ENCODE data around the gene B9D1. TPM values are rescaled to one million over a fixed set of nuclear protein-coding genes. Genes with fewer than 3 reads are reported as not detected.

Gene B9D1
- total and polyA plus RNA-seq, 9 of the 15 experiments (the other 6 are each of a cell fraction or from before 2014, with no cell fraction given), result 8.9 to 28.0 (median 17.9) TPM

DNA sequence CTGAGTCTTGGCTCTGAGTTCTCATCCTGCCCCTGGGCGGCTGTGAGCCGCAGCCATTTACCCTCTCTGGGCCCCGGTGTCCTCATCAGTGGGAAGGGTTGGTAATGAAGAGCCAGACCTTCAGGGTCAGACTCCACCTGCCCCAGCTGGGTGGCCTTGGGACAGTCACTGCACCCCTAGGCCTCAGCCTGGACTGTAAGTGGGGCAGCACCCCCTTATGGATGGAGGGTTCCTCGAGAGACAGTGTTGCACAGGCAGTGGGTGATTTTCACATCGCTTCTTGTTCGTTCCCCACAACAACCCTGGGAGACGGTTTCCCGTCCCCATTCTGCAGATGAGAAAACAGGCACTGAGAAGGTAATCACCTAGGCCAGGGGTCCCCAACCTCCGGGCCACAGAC lies 60.5 kb downstream of the B9D1 start:
- H2AFZ ChIP-seq (ENCODE audit: low read depth, low read length), result no peak overlapping the region
- no peak overlapping the region for H3K27ac ChIP-seq (ENCODE audit: extremely low read depth, low read depth, low read length)
- no peaks in the 10 kb centered on the region for H3K27me3 ChIP-seq (ENCODE audit: control insufficient read depth in 2 of 2, insufficient read depth in 2 of 2, low read length in 2 of 2)
- peaks cover 7% of the 10 kb centered on the region for H3K9me1 ChIP-seq (ENCODE audit: control insufficient read depth, insufficient read depth, low read length)
- peak overlapping the region in 1 of 2 experiments; percentile 45; a peak in 1 of 4 replicates for H3K9ac ChIP-seq (ENCODE audit: insufficient read depth in 1 of 2, low read depth in 2 of 2, low read length in 2 of 2)
- H3K4me3 ChIP-seq, result no peak overlapping the region
- H3K79me2 ChIP-seq (ENCODE audit: control insufficient read depth, insufficient read depth, low read length), result peaks cover 7% of the 10 kb centered on the region; the same call in 1 of the 3 replicates
- TF ChIP-seq, protein P1, sequence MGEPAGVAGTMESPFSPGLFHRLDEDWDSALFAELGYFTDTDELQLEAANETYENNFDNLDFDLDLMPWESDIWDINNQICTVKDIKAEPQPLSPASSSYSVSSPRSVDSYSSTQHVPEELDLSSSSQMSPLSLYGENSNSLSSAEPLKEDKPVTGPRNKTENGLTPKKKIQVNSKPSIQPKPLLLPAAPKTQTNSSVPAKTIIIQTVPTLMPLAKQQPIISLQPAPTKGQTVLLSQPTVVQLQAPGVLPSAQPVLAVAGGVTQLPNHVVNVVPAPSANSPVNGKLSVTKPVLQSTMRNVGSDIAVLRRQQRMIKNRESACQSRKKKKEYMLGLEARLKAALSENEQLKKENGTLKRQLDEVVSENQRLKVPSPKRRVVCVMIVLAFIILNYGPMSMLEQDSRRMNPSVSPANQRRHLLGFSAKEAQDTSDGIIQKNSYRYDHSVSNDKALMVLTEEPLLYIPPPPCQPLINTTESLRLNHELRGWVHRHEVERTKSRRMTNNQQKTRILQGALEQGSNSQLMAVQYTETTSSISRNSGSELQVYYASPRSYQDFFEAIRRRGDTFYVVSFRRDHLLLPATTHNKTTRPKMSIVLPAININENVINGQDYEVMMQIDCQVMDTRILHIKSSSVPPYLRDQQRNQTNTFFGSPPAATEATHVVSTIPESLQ (CRISPR knock-in tag; IDR thresholded peaks at IDR 0.05), result no peak
- TF ChIP-seq PTTG1 (tag; IDR thresholded peaks at IDR 0.05; ENCODE audit: low read depth) (no peak), SMARCA5 (IDR thresholded peaks at IDR 0.05) (no peak), ZNF551 (CRISPR knock-in tag; IDR thresholded peaks at IDR 0.05) (no peak), SP1 (CRISPR knock-in tag; IDR thresholded peaks at IDR 0.05) (no peak)
- TF ChIP-seq, protein P2, sequence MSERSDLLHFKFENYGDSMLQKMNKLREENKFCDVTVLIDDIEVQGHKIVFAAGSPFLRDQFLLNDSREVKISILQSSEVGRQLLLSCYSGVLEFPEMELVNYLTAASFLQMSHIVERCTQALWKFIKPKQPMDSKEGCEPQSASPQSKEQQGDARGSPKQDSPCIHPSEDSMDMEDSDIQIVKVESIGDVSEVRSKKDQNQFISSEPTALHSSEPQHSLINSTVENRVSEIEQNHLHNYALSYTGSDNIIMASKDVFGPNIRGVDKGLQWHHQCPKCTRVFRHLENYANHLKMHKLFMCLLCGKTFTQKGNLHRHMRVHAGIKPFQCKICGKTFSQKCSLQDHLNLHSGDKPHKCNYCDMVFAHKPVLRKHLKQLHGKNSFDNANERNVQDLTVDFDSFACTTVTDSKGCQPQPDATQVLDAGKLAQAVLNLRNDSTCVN (CRISPR knock-in tag; IDR thresholded peaks at IDR 0.05), result no peak
- H3K9me3 ChIP-seq (replicated peaks; ENCODE audit: control insufficient read depth, insufficient read depth, low read depth, low read length), result no peaks in the 10 kb centered on the region
- intact Hi-C loops (cut with micrococcal nuclease), result no loop called here
- POLR2A ChIA-PET, result interaction anchor here (1.0 kb wide), 1 partner anchor 20 kb away, joined by 3 read pairs; no protein-coding TSS in a partner anchor
- no peaks in the 10 kb centered on the region for H3K36me3 ChIP-seq (ENCODE audit: control insufficient read depth, insufficient read depth, low read length)
- CTCF ChIA-PET (ENCODE audit: low intra/inter-chr PET ratio), result no interaction called here
- DNase-seq (ENCODE audit: extremely low read depth in 1 of 4, low spot score in 3 of 4) (no peak), FAIRE-seq (no peak), ATAC-seq (no peak)
- 88% methylated on average over 4 of the region's 9 CpGs for WGBS (ENCODE audit: insufficient coverage, low coverage, missing lambda C conversion rate)
- BruUV-seq (replicated peaks), result no TSS peak
- in situ Hi-C loops (cut with MboI), result no loop called here
- H4K20me1 ChIP-seq (replicated peaks; ENCODE audit: control insufficient read depth, insufficient read depth, low read length), result no peaks in the 10 kb centered on the region
- H3K4me1 ChIP-seq (replicated peaks in 1 of 2; ENCODE audit: control insufficient read depth in 2 of 2, insufficient read depth in 2 of 2, low read length in 2 of 2), result peaks cover 26 to 34% of the 10 kb centered on the region in 2 experiments
- no peak overlapping the region for H3K4me2 ChIP-seq (ENCODE audit: insufficient read depth, low read length)

Measured in K562 (cell line).